Activated CD4-positive, alpha-beta T cell treated with anti-CD3 and anti-CD28 coated beads, Interleukin-2, amount 10 ng/mL, durations not matched to agents 7 days and 5 days (primary cell): ENCODE data around the gene VSIG4. TPM values are rescaled to one million over a fixed set of nuclear protein-coding genes. Genes with fewer than 3 reads are reported as not detected.
A peak's percentile ranks its signal among the peaks of the same experiment; 100 is the strongest.

Experiments
- CTCF ChIA-PET: fragments of 350-600 bp; sonication (Branson Sonifier 250); formaldehyde crosslinking; loops from one replicate; lab custom pipeline; 2021; ENCODE audit warnings: antibody characterized with exemption; lab: Charles Lee
- POLR2A ChIA-PET: fragments of 350-600 bp; sonication (Branson Sonifier 250); formaldehyde crosslinking; loops from one replicate; lab custom pipeline; 2021; ENCODE audit warnings: antibody characterized with exemption; lab: Charles Lee
- DNase-seq: peaks from one replicate; pipeline ENCODE4 v3.0.0-alpha.2; 2020
- H3K27ac Mint-ChIP-seq: one replicate; pipeline ENCODE4 v1.8.0; 2021; ENCODE audit warnings: mild to moderate bottlenecking, moderate library complexity, mixed read lengths
- H3K27me3 Mint-ChIP-seq: one replicate; pipeline ENCODE4 v1.8.0; 2021; ENCODE audit warnings: mixed read lengths
- H3K36me3 Mint-ChIP-seq: one replicate; pipeline ENCODE4 v1.8.0; 2021; ENCODE audit warnings: low read depth, mixed read lengths
- H3K4me1 Mint-ChIP-seq: one replicate; pipeline ENCODE4 v1.8.0; 2021; ENCODE audit warnings: mixed read lengths
- H3K4me3 Mint-ChIP-seq: one replicate; pipeline ENCODE4 v1.8.0; 2021; ENCODE audit warnings: mild to moderate bottlenecking, moderate library complexity, mixed read lengths
- H3K9me3 Mint-ChIP-seq: one replicate; pipeline ENCODE4 v1.8.0; 2021; ENCODE audit warnings: mixed read lengths
- total RNA-seq, 2 experiments: library from RNA; stranded (reverse); gene quantifications; one replicate each; pipeline ENCODE4 v1.2.3, GENCODE V29; 2021

Gene VSIG4
- total RNA-seq, 2 experiments from 2014 or later: not detected

DNA sequence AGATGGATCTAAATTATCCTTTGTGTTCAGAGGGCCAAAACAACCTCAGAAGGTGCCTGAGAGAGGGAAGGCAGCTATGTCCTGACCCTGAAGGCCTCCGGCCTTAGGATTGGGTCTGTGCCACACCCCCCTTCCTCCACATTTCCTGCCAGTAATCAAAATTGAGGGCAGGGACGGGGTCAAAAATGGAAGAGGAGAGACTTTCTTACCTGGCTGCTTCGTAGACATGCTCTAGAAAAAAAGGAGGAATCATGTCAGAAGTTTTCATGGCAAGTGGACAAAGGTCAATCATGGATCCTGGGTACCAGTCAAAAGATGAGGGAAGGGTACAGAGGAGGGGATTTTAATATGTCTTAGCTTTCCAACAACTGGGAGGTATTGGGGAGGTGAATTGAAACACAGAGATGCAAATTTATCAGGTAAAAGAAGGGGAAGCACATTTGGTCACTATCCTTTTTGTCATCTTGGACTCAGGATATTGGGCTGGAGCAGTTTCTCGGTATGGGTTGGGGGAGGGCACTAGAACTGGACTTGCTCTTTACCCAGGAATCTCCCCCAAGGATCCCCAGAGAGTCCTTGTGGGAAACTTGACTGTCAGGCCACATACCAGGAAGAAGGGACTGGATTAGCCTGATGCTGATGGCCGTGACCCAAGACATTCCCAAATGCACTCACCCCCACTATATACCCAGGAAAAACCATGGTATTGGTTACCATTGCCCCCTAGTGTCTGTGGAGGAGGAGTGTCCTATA lies 17.1 kb downstream of the VSIG4 start:
- POLR2A ChIA-PET: no interaction called here
- Mint-ChIP-seq H3K36me3 (peaks cover 26% of the 10 kb centered on the region), H3K27me3 (no peaks in the 10 kb centered on the region), H3K27ac (no peak overlapping the region), H3K4me3 (no peak overlapping the region), H3K4me1 (peaks cover 49% of the 10 kb centered on the region), H3K9me3 (no peaks in the 10 kb centered on the region)
- DNase-seq: no peak
- CTCF ChIA-PET: no interaction called here

DNA sequence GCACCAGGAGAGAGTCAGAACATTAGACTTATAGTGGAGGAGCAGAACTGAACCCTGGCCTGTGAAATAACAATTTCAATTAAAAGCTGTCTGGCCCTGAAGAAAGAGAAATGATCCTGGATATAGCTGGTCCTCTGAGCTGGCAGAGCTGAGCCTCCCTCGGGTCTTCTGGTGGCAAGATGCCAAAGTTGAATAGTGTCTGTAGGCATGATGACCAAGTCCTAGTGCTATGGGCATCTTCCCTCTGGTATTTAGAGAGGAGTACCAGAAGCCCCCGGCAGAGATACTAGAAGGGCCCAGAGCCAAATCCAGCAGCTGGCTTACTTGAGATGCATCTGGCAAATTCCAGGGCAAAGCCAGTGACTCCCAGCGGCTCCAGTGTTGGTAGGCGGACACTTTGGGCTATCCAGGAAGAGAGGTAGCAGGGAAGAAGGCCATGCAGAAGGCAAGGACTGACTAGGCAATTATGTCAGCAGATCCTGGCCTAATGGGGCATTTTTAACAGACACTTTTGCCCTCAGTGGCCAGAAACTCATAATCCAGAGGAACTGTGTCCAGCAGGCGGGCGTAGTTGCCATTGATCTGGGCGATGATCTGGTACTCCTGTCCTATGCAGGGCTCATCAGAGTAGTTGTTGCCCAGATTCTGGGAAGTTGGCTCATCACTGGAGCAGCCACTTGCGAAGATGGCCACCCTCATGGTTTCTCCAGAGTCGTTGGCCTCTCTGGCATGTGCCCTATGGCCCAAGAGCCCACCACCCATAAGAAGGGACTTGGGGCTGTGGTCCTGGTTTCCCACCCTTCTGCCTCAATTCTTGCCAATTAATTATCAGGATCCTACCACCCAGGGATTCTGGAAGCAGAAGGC lies 17.9 kb downstream of the VSIG4 start:
- Mint-ChIP-seq H3K4me1 (peaks cover 55% of the 10 kb centered on the region), H3K4me3 (no peak overlapping the region), H3K27me3 (no peaks in the 10 kb centered on the region), H3K9me3 (peaks cover 4% of the 10 kb centered on the region), H3K27ac (peak overlapping the region; percentile 80), H3K36me3 (peaks cover 31% of the 10 kb centered on the region)
- ChIA-PET CTCF (no interaction called here), POLR2A (no interaction called here)
- no peak for DNase-seq

DNA sequence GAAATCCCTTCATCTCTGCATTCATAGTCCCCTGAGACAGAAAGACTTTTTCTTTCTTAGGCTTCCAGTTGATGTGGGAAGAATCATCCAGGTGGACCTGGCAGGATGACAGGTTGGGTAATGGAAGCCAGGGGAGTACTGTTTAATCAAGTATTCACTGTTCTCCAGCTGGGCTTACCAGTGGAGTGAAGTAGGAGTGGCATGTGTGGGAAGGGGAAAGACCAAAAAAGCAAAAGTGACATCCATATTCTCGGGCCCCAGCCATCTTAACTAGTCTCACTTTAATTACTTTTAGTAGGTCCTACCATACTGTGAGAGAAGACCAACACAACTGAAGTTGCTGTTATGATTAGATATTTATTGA lies 18.5 kb downstream of the VSIG4 start:
- DNase-seq: no peak
- Mint-ChIP-seq H3K4me1 (peaks cover 61% of the 10 kb centered on the region), H3K4me3 (no peak overlapping the region), H3K27me3 (no peaks in the 10 kb centered on the region), H3K36me3 (peaks cover 32% of the 10 kb centered on the region), H3K27ac (peak overlapping the region; percentile 80), H3K9me3 (peaks cover 6% of the 10 kb centered on the region)
- ChIA-PET CTCF (interaction anchor here (4.2 kb wide), 1 partner anchor 9 kb away, joined by 18 read pairs; no protein-coding TSS in a partner anchor), POLR2A (no interaction called here)

DNA sequence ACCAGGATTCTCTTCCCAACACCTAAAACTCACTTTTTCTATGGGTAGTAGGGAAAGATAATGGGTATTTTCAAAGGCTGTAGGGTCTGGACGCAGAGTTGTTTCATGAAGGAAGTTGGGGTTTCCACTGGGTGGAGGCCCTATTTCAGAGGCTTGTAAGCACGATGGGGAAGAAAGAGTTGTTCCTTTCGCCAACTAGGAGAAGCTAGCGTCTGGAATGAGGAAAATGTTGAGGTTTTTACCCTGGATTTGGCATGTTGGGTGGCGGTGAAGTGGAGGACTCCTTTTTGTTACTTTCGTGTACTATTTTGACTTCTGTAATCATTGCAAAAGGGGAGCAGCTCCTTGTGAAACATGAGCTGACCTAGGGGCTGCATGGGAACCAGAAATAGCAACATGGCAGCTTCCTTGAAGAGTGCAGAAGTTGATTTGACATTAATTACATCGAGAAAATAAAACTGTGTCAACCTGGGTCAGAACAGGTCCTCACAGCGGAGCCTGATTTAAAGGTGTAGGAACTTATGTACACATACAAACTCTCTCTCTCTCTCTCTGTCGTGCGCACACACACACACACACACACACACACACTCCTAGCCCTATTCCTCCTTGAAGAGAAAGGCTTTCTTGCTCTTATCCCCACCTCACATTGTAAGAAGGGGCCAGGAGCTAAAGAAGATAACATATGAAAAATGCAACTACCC lies 19.1 kb downstream of the VSIG4 start:
- peak overlapping the region; percentile 3 for H3K4me3 Mint-ChIP-seq
- POLR2A ChIA-PET: no interaction called here
- H3K27ac Mint-ChIP-seq: peak overlapping the region; percentile 80
- no peaks in the 10 kb centered on the region for H3K27me3 Mint-ChIP-seq
- DNase-seq: no peak
- H3K36me3 Mint-ChIP-seq: peaks cover 32% of the 10 kb centered on the region
- H3K4me1 Mint-ChIP-seq: peaks cover 67% of the 10 kb centered on the region
- H3K9me3 Mint-ChIP-seq: peaks cover 6% of the 10 kb centered on the region
- CTCF ChIA-PET: interaction anchor here (1.3 to 4.2 kb wide), 3 partner anchors 10 to 19 kb away, joined by 3 to 18 read pairs (median 3); no protein-coding TSS in a partner anchor

DNA sequence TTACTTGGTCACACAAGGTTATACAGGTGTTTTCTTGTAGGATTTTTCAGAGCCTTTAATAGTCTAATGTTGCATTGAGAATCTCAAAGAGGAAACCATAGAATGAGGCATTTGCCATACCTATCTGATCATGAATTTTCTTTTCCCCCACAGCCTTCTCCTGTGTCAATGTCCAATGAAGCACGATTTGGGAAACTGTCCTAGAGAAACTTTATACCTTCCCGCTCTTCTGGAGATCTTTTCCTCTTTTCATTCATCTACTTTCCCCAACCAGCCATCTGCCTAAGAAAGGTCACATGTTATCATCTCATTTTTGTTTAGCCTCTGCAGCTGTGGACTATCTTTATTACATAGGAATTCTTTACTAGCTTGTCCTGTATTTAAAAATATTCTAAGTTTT lies 19.9 kb downstream of the VSIG4 start:
- H3K27me3 Mint-ChIP-seq: no peaks in the 10 kb centered on the region
- H3K9me3 Mint-ChIP-seq: peaks cover 6% of the 10 kb centered on the region
- H3K36me3 Mint-ChIP-seq: peaks cover 32% of the 10 kb centered on the region
- POLR2A ChIA-PET: no interaction called here
- CTCF ChIA-PET: interaction anchor here (1.0 to 4.2 kb wide), 4 partner anchors 11 to 20 kb away, joined by 3 to 18 read pairs (median 4); no protein-coding TSS in a partner anchor
- DNase-seq: no peak
- peaks cover 71% of the 10 kb centered on the region for H3K4me1 Mint-ChIP-seq
- H3K27ac Mint-ChIP-seq: no peak overlapping the region
- H3K4me3 Mint-ChIP-seq: no peak overlapping the region

DNA sequence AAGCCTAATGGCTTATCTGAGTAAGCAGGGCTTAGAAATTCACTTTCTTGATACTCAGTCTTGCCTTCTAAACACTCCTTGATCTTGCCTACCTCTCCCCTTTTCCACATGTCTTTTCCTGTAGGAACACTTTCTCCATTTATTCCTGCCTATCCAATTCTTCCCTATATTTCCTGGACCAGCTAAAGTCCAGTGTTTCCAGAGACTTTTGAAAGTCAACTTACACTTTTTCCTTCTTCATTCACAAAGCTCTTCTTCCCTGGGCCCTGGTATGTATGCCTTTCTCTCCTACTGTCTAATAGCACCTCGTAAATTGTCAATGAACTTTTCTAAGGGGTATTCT lies 20.6 kb downstream of the VSIG4 start:
- H3K27me3 Mint-ChIP-seq: no peaks in the 10 kb centered on the region
- CTCF ChIA-PET: interaction anchor here (1.0 to 4.2 kb wide), 4 partner anchors 11 to 437 kb away, joined by 4 to 18 read pairs (median 8); no protein-coding TSS in a partner anchor
- no peak overlapping the region for H3K4me3 Mint-ChIP-seq

DNA sequence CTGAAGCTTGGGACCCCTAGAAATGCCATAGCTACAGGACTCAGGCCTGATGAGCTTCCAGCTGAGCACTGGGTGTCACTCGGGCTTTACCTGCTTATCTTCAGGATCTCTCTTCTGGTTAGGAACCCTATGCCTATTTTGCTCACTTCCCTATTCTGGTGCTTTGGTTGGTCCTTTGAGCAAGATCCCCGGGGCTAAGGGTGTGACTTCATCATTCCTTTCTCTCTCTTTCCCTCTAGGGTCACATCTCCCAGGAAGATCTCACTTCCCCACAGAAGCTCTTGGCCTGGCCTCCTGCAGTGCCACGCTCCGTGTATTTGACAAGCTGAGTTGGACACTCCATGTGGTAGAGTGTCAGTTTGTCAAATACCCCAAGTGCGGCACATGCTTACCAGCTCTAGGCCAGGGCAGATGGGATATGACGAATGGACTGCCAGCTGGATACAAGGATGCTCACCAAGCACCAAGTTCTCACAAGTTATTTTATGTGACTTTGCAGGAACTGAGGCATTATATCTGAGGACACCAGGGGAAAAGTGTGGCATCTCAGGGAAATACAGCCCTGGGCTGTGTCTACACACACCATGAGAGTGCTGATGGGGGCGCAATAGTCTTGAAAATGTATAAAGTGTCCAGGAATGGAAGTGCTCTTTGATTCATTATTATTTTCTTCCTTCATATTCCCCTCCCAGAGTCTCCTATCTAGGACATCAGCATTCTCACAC lies 21.1 kb downstream of the VSIG4 start:
- H3K4me1 Mint-ChIP-seq: peaks cover 83% of the 10 kb centered on the region
- H3K36me3 Mint-ChIP-seq: peaks cover 32% of the 10 kb centered on the region

More for the DNA sequence above, 20.6 kb downstream of the VSIG4 start:
- no peak overlapping the region for H3K27ac Mint-ChIP-seq
- H3K9me3 Mint-ChIP-seq: peaks cover 6% of the 10 kb centered on the region
- POLR2A ChIA-PET: no interaction called here
- peaks cover 78% of the 10 kb centered on the region for H3K4me1 Mint-ChIP-seq
- no peak for DNase-seq
- peaks cover 32% of the 10 kb centered on the region for H3K36me3 Mint-ChIP-seq

DNA sequence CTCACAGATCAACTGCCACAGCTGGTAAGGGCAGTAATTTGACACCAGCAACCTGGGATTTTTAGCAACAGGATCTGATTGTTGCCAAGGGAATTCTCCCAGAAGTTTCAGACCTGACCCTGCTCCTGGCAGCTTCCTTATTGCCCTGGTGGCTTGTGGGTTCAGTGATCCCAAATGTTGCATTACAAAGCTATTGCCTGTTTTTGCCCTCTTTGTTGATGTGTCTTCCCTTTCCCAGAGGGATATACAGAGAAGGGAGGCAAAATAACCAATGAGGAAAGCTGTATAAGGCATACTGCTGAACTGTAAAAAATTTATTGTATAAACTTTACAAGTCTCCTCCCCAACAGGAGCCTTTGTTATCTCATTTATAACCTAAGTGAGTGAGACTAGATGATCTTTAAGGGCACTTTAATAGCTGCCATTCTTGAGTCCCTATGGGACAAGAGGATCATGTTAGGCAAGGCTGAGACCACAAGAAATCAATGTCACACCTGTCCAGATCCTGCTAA lies 22.2 kb downstream of the VSIG4 start:
- H3K4me1 Mint-ChIP-seq: peaks cover 86% of the 10 kb centered on the region

More for the DNA sequence above, 21.1 kb downstream of the VSIG4 start:
- POLR2A ChIA-PET: no interaction called here
- CTCF ChIA-PET: interaction anchor here (1.0 to 4.2 kb wide), 6 partner anchors 12 to 436 kb away, joined by 3 to 18 read pairs (median 4); no protein-coding TSS in a partner anchor
- Mint-ChIP-seq H3K9me3 (peaks cover 6% of the 10 kb centered on the region), H3K27me3 (no peaks in the 10 kb centered on the region), H3K27ac (no peak overlapping the region), H3K4me3 (no peak overlapping the region)
- DNase-seq: no peak

DNA sequence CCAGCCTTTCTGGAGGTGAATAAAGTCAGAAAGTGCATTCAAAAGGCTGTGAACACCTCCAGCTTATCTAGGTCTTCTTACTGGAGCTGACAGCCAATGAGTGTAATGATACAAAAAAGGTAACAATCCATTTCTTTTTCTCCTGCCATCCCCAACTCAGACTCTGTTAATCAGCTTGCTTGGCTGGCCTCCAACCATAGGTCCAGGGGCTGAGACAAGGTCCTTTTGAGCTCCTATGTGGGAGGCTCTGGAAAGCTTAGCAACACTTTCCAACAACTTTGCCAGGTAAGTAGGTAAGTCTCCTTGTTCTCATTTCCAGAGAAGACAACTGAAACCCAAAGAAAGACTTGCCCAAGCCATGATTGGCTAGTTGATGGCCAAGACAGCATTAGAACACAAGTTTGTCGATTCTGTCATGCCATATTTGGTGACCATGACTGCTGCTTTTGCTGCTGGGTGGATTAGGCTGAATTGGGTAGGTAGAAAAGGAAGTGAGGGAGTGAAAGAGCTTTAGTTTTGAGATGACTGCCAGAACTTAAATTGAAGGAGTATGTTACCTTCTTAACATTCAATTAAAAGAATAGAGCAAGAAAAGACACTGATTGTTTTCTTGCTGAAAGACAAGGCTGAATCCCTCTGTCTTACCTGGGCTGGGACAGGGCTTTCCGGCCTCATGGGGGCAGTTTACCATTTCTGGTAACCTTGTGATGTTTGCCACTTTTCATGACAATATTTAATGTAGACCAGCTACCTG lies 22.8 kb downstream of the VSIG4 start:
- ChIA-PET CTCF (interaction anchor here (0.9 to 4.2 kb wide), 6 partner anchors 9 to 420 kb away, joined by 3 to 18 read pairs (median 8); no protein-coding TSS in a partner anchor), POLR2A (no interaction called here)
- H3K9me3 Mint-ChIP-seq: peaks cover 8% of the 10 kb centered on the region
- DNase-seq: no peak
- peaks cover 34% of the 10 kb centered on the region for H3K36me3 Mint-ChIP-seq
- H3K27me3 Mint-ChIP-seq: no peaks in the 10 kb centered on the region
- H3K4me3 Mint-ChIP-seq: peak overlapping the region; percentile 66
- peaks cover 92% of the 10 kb centered on the region for H3K4me1 Mint-ChIP-seq
- H3K27ac Mint-ChIP-seq: peak overlapping the region; percentile 93

More for the DNA sequence above, 22.2 kb downstream of the VSIG4 start:
- peak overlapping the region; percentile 66 for H3K4me3 Mint-ChIP-seq
- H3K27me3 Mint-ChIP-seq: no peaks in the 10 kb centered on the region
- H3K36me3 Mint-ChIP-seq: peaks cover 34% of the 10 kb centered on the region
- DNase-seq: no peak
- POLR2A ChIA-PET: no interaction called here
- H3K9me3 Mint-ChIP-seq: peaks cover 8% of the 10 kb centered on the region
- H3K27ac Mint-ChIP-seq: peak overlapping the region; percentile 93
- CTCF ChIA-PET: interaction anchor here (0.9 to 4.2 kb wide), 8 partner anchors 8 to 435 kb away, joined by 3 to 18 read pairs (median 5); no protein-coding TSS in a partner anchor

DNA sequence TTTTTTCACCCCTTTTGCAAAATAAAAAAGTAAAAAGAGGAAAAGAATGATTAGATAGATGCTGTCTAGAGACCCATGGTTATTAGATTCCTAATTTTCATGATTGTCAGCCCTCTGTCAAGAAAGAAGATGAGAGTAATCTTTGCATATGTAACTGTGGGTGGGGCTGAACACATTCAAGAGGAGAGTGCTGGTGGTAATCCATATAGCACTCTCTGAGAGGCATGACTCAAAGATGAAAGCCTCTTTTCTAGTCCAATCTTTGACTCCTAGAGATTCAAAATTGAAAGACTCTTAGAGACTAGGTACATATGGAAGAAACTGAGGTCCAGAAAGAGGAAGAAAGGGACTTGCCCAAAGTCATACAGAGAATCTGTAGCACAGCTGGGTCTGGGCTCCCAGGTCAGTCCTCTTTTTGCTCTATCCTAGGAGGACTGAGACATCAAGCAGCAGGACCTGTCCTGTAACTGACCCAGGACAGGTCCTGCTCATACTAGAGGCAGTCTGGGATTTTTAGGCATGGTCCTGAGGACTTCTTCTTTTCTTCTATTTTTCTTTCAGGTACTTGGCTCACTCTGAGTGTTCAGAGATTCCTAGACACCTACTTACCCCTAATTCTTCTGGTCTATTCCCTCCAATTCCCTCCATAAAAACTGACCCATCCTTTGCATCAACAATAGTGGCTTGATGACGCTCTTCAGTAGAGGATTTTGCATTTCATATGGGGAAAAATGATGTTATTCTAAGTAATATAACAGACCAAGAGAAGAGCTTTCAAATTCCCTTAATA lies 23.8 kb downstream of the VSIG4 start:
- Mint-ChIP-seq H3K4me3 (peak overlapping the region; percentile 66), H3K27ac (peak overlapping the region; percentile 93), H3K4me1 (peaks cover 93% of the 10 kb centered on the region), H3K27me3 (no peaks in the 10 kb centered on the region), H3K9me3 (peaks cover 11% of the 10 kb centered on the region), H3K36me3 (peaks cover 29% of the 10 kb centered on the region)
- POLR2A ChIA-PET: interaction anchor here (0.5 kb wide), 1 partner anchor 317 kb away, joined by 4 read pairs; no protein-coding TSS in a partner anchor
- DNase-seq: no peak
- CTCF ChIA-PET: interaction anchor here (1.7 to 3.9 kb wide), 2 partner anchors 9 to 10 kb away, joined by 11 to 12 read pairs; no protein-coding TSS in a partner anchor
